ENCODE measurements around the gene PDIK1L. TPM values are rescaled to one million over a fixed set of nuclear protein-coding genes. Genes with fewer than 3 reads are reported as not detected.
A peak's percentile ranks its signal among the peaks of the same experiment; 100 is the strongest.

The PDIK1L gene
- total and polyA plus RNA-seq, 2 of the 8 experiments (the other 6 are each of a cell fraction or from before 2014, with no cell fraction given) = 0.95 to 4.5 TPM

DNA sequence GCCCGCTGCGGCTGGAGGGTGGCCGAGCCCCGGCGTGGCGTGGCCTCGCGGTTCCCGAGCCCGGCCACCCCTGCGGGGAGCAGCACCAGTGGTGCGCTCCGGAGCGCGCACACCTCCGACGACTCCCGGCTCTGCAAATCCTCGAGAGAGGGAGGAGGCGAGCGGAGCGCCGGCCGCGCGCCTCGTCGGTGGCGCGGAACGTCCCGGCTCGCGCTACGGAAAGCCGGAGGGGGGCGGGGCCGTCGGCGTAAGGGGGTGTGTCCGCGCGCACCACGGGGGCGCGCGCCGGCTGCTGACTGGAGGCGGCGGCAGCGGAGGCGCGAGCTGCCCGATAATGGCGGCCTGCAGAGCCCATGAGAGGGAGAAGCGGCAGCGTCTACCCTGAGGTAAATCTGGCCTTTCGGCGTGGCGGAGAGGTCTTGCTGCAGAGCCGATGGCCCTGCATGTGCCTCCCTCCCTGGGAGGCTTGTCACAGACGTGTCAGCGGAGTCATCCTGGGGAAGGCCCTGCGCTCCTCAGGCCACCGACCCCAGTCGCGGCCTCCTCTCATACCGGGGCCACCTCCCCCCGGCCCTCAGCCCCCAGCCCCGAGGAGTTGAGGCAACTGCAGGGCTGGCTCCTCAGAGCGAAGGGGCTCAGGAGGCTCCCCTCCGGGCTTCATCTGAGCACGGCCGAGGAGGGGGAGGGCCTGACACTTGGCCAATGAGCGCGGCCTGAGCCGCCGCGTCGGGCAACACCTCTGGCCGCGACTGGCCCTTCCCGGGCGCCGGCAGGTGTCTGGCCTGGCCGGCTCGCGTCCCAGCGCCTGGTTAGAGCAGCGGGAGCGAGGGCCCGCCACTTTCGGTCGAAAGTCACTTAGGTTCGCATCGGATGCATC, at the start of gene PDIK1L (continued):
- TF ChIP-seq, protein P1, sequence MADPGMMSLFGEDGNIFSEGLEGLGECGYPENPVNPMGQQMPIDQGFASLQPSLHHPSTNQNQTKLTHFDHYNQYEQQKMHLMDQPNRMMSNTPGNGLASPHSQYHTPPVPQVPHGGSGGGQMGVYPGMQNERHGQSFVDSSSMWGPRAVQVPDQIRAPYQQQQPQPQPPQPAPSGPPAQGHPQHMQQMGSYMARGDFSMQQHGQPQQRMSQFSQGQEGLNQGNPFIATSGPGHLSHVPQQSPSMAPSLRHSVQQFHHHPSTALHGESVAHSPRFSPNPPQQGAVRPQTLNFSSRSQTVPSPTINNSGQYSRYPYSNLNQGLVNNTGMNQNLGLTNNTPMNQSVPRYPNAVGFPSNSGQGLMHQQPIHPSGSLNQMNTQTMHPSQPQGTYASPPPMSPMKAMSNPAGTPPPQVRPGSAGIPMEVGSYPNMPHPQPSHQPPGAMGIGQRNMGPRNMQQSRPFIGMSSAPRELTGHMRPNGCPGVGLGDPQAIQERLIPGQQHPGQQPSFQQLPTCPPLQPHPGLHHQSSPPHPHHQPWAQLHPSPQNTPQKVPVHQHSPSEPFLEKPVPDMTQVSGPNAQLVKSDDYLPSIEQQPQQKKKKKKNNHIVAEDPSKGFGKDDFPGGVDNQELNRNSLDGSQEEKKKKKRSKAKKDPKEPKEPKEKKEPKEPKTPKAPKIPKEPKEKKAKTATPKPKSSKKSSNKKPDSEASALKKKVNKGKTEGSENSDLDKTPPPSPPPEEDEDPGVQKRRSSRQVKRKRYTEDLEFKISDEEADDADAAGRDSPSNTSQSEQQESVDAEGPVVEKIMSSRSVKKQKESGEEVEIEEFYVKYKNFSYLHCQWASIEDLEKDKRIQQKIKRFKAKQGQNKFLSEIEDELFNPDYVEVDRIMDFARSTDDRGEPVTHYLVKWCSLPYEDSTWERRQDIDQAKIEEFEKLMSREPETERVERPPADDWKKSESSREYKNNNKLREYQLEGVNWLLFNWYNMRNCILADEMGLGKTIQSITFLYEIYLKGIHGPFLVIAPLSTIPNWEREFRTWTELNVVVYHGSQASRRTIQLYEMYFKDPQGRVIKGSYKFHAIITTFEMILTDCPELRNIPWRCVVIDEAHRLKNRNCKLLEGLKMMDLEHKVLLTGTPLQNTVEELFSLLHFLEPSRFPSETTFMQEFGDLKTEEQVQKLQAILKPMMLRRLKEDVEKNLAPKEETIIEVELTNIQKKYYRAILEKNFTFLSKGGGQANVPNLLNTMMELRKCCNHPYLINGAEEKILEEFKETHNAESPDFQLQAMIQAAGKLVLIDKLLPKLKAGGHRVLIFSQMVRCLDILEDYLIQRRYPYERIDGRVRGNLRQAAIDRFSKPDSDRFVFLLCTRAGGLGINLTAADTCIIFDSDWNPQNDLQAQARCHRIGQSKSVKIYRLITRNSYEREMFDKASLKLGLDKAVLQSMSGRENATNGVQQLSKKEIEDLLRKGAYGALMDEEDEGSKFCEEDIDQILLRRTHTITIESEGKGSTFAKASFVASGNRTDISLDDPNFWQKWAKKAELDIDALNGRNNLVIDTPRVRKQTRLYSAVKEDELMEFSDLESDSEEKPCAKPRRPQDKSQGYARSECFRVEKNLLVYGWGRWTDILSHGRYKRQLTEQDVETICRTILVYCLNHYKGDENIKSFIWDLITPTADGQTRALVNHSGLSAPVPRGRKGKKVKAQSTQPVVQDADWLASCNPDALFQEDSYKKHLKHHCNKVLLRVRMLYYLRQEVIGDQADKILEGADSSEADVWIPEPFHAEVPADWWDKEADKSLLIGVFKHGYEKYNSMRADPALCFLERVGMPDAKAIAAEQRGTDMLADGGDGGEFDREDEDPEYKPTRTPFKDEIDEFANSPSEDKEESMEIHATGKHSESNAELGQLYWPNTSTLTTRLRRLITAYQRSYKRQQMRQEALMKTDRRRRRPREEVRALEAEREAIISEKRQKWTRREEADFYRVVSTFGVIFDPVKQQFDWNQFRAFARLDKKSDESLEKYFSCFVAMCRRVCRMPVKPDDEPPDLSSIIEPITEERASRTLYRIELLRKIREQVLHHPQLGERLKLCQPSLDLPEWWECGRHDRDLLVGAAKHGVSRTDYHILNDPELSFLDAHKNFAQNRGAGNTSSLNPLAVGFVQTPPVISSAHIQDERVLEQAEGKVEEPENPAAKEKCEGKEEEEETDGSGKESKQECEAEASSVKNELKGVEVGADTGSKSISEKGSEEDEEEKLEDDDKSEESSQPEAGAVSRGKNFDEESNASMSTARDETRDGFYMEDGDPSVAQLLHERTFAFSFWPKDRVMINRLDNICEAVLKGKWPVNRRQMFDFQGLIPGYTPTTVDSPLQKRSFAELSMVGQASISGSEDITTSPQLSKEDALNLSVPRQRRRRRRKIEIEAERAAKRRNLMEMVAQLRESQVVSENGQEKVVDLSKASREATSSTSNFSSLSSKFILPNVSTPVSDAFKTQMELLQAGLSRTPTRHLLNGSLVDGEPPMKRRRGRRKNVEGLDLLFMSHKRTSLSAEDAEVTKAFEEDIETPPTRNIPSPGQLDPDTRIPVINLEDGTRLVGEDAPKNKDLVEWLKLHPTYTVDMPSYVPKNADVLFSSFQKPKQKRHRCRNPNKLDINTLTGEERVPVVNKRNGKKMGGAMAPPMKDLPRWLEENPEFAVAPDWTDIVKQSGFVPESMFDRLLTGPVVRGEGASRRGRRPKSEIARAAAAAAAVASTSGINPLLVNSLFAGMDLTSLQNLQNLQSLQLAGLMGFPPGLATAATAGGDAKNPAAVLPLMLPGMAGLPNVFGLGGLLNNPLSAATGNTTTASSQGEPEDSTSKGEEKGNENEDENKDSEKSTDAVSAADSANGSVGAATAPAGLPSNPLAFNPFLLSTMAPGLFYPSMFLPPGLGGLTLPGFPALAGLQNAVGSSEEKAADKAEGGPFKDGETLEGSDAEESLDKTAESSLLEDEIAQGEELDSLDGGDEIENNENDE (IDR thresholded peaks at IDR 0.05; ENCODE audit: insufficient replicate concordance, low read length) = no peak
- no peak for TF ChIP-seq BCL11A (IDR thresholded peaks at IDR 0.05; ENCODE audit: low read depth in 2 of 2, low read length in 2 of 2)
- TF ChIP-seq MAX (IDR thresholded peaks at IDR 0.05) = peak; percentile 65
- TF ChIP-seq SUZ12 (IDR thresholded peaks at IDR 0.05; ENCODE audit: low read length) = no peak
- peak; percentile 64; the same call in 1 of the 2 replicates for TF ChIP-seq RBBP5 (IDR thresholded peaks at IDR 0.05; ENCODE audit: borderline replicate concordance, low read depth, low read length)
- 0 out of 2 replicates have a peak, but pooled peaks have one; percentile 43 for TF ChIP-seq CREB1 (IDR thresholded peaks at IDR 0.05)
- TF ChIP-seq KDM5A (IDR thresholded peaks at IDR 0.05; ENCODE audit: low read length) = no peak; the same call in 1 of the 2 replicates
- TF ChIP-seq POLR2AphosphoS5 (IDR thresholded peaks at IDR 0.05; ENCODE audit: low read depth, low read length) = peak; percentile 55
- TF ChIP-seq RFX5 (IDR thresholded peaks at IDR 0.05; ENCODE audit: borderline replicate concordance, low read depth, low read length) = no peak
- no peak for TF ChIP-seq MAFK (IDR thresholded peaks at IDR 0.05; ENCODE audit: low read depth, low read length)
